ENCODE data around the gene VGLL1. TPM values are rescaled to one million over a fixed set of nuclear protein-coding genes. Genes with fewer than 3 reads are reported as not detected.

VGLL1 gene
- total and polyA plus RNA-seq, 10 of the 15 experiments (the other 5 are each of a cell fraction or from before 2014, with no cell fraction given), result not detected

DNA sequence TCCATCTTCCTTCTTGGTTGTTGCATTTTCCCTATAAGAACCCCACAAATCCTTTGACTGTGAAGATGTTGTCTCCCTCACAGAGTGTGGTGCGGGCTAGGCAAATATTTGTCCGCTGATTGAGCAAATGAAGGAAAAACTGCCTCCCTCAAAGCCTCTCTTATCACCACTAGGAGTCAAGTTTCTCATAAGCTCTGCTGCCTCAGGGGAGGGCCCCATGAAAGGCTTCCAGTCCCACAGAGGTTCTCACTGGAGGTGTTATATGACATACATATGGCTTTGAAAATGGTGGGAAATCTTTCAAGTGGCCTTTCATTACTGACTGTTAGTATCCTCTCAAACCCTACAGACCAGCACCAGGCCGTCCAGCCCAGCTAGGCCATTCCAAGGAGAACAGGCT, 9.3 kb downstream of the VGLL1 start (continued):
- no peak for TF ChIP-seq KDM1A (IDR thresholded peaks at IDR 0.05; ENCODE audit: borderline replicate concordance)

DNA sequence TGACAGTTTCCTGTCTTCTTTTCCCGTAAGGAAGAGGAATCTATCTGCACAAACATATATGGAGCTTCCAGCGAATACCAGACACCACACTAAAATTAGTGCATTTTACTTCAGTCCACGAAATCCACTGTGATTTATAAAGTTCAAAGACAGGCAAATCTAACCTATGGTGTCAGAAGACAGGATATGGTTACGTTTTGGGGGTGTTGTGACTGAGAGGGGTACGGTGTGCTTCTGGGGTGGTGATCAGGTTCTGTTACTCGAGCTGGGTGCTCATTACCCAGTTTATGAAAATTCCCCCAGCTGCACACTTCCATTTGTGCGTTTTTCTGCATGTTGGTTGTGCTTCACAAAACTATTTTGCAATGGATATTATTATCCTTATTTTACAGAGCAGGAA, 10.3 kb downstream of the VGLL1 start:
- CTCF ChIA-PET, result interaction anchor here (0.9 kb wide), 1 partner anchor 152 kb away, joined by 3 read pairs; no protein-coding TSS in a partner anchor
- RAD21 ChIA-PET (ENCODE audit: unreplicated experiment), result interaction anchor here (0.6 kb wide), 1 partner anchor 146 kb away, joined by 3 read pairs; no protein-coding TSS in a partner anchor
- TF ChIP-seq NBN (IDR thresholded peaks at IDR 0.05) (no peak), ZNF384 (IDR thresholded peaks at IDR 0.05; ENCODE audit: borderline replicate concordance, low read depth, low read length) (no peak), CEBPB (IDR thresholded peaks at IDR 0.05; ENCODE audit: borderline replicate concordance in 1 of 2, low read depth in 2 of 2, low read length in 2 of 2) (no peak), EZH2 (IDR thresholded peaks at IDR 0.05; ENCODE audit: borderline replicate concordance, control insufficient read depth, low read depth, low read length) (no peak), RUNX3 (IDR thresholded peaks at IDR 0.05; ENCODE audit: low read length) (no peak), TAF1 (IDR thresholded peaks at IDR 0.05; ENCODE audit: borderline replicate concordance, low read depth, low read length) (no peak), FOXK2 (IDR thresholded peaks at IDR 0.05) (no peak), ZZZ3 (IDR thresholded peaks at IDR 0.05; ENCODE audit: control insufficient read depth, insufficient read length, low read depth) (no peak), CHD2 (IDR thresholded peaks at IDR 0.05; ENCODE audit: borderline replicate concordance, low read depth, low read length) (no peak), ZSCAN29 (IDR thresholded peaks at IDR 0.05) (no peak), CBX5 (IDR thresholded peaks at IDR 0.05; ENCODE audit: low read depth) (no peak), TBL1XR1 (IDR thresholded peaks at IDR 0.05; ENCODE audit: low read depth, low read length) (no peak)
- TF ChIP-seq, protein P1, sequence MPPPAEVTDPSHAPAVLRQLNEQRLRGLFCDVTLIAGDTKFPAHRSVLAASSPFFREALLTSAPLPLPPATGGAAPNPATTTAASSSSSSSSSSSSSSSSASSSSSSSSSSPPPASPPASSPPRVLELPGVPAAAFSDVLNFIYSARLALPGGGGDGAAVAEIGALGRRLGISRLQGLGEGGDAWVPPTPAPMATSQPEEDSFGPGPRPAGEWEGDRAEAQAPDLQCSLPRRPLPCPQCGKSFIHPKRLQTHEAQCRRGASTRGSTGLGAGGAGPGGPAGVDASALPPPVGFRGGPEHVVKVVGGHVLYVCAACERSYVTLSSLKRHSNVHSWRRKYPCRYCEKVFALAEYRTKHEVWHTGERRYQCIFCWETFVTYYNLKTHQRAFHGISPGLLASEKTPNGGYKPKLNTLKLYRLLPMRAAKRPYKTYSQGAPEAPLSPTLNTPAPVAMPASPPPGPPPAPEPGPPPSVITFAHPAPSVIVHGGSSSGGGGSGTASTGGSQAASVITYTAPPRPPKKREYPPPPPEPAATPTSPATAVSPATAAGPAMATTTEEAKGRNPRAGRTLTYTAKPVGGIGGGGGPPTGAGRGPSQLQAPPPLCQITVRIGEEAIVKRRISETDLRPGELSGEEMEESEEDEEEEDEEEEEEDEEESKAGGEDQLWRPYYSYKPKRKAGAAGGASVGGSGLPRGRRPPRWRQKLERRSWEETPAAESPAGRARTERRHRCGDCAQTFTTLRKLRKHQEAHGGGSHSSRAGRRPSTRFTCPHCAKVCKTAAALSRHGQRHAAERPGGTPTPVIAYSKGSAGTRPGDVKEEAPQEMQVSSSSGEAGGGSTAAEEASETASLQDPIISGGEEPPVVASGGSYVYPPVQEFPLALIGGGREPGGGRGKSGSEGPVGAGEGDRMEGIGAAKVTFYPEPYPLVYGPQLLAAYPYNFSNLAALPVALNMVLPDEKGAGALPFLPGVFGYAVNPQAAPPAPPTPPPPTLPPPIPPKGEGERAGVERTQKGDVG (CRISPR knock-in tag; IDR thresholded peaks at IDR 0.05), result no peak
- TF ChIP-seq, protein P2, sequence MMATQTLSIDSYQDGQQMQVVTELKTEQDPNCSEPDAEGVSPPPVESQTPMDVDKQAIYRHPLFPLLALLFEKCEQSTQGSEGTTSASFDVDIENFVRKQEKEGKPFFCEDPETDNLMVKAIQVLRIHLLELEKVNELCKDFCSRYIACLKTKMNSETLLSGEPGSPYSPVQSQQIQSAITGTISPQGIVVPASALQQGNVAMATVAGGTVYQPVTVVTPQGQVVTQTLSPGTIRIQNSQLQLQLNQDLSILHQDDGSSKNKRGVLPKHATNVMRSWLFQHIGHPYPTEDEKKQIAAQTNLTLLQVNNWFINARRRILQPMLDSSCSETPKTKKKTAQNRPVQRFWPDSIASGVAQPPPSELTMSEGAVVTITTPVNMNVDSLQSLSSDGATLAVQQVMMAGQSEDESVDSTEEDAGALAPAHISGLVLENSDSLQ (IDR thresholded peaks at IDR 0.05), result no peak
- TF ChIP-seq, protein P3, sequence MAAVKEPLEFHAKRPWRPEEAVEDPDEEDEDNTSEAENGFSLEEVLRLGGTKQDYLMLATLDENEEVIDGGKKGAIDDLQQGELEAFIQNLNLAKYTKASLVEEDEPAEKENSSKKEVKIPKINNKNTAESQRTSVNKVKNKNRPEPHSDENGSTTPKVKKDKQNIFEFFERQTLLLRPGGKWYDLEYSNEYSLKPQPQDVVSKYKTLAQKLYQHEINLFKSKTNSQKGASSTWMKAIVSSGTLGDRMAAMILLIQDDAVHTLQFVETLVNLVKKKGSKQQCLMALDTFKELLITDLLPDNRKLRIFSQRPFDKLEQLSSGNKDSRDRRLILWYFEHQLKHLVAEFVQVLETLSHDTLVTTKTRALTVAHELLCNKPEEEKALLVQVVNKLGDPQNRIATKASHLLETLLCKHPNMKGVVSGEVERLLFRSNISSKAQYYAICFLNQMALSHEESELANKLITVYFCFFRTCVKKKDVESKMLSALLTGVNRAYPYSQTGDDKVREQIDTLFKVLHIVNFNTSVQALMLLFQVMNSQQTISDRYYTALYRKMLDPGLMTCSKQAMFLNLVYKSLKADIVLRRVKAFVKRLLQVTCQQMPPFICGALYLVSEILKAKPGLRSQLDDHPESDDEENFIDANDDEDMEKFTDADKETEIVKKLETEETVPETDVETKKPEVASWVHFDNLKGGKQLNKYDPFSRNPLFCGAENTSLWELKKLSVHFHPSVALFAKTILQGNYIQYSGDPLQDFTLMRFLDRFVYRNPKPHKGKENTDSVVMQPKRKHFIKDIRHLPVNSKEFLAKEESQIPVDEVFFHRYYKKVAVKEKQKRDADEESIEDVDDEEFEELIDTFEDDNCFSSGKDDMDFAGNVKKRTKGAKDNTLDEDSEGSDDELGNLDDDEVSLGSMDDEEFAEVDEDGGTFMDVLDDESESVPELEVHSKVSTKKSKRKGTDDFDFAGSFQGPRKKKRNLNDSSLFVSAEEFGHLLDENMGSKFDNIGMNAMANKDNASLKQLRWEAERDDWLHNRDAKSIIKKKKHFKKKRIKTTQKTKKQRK (IDR thresholded peaks at IDR 0.05; ENCODE audit: low read depth, low read length), result no peak

More for the DNA sequence above, 10.3 kb downstream of the VGLL1 start:
- H3K4me2 ChIP-seq (ENCODE audit: control insufficient read depth, insufficient read depth), result no peak overlapping the region
- no peak overlapping the region for H3K4me3 ChIP-seq
- intact Hi-C loops (cut with micrococcal nuclease; ENCODE audit: unreplicated experiment) (no loop called here), in situ Hi-C loops (cut with MboI) (no loop called here)
- H3K27ac ChIP-seq (ENCODE audit: control insufficient read depth, insufficient read depth), result no peak overlapping the region
- DNase-seq (ENCODE audit: low read depth, low spot score) (no peak), ATAC-seq (no peak), FAIRE-seq (no peak)
- H3K4me1 ChIP-seq (ENCODE audit: control insufficient read depth, insufficient read depth, low read length), result no peaks in the 10 kb centered on the region
- no TSS peak for BruUV-seq (replicated peaks)
- ChIA-PET POLR2A (no interaction called here), SMC1A (ENCODE audit: uncharacterized antibody, unreplicated experiment) (interaction anchor here (0.7 kb wide), 1 partner anchor 1295 kb away, joined by 4 read pairs; no protein-coding TSS in a partner anchor)
- no peaks in the 10 kb centered on the region for H4K20me1 ChIP-seq (ENCODE audit: control insufficient read depth, insufficient read depth)
- H3K27me3 ChIP-seq (replicated peaks in 1 of 2; ENCODE audit: control insufficient read depth in 2 of 2, insufficient read depth in 2 of 2, low read length in 1 of 2), result no peaks in the 10 kb centered on the region; a peak in 1 of 4 replicates
- H3K79me2 ChIP-seq (ENCODE audit: control insufficient read depth, insufficient read depth, low read length), result no peaks in the 10 kb centered on the region
- H3K9ac ChIP-seq (ENCODE audit: control insufficient read depth, insufficient read depth, low read length), result no peak overlapping the region
- H3K36me3 ChIP-seq (ENCODE audit: control insufficient read depth in 2 of 2, insufficient read depth in 2 of 2, low read length in 1 of 2), result no peaks in the 10 kb centered on the region
- no peak overlapping the region for H2AFZ ChIP-seq (ENCODE audit: control insufficient read depth, low read depth, low read length)
- H3K9me3 ChIP-seq (replicated peaks; ENCODE audit: control insufficient read depth, insufficient read depth, low read length), result no peaks in the 10 kb centered on the region
- 20% methylated on average over 7 of the region's 7 CpGs for WGBS (ENCODE audit: insufficient coverage, insufficient replicate concordance, low lambda C conversion rate, missing lambda C conversion rate)

Measured in GM12878 (cell line).